ENCODE measurements around the gene HOXC12. TPM values are rescaled to one million over a fixed set of nuclear protein-coding genes. Genes with fewer than 3 reads are reported as not detected.

HOXC12 gene
- total and polyA plus RNA-seq, 7 experiments from 2014 or later = not detected

DNA sequence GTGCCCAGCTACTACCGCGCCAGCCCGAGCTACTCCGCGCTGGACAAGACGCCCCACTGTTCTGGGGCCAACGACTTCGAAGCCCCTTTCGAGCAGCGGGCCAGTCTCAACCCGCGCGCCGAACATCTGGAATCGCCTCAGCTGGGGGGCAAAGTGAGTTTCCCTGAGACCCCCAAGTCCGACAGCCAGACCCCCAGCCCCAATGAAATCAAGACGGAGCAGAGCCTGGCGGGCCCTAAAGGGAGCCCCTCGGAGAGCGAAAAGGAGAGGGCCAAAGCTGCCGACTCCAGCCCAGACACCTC, 30.9 kb downstream of the HOXC12 start:
- H3K36me3 Mint-ChIP-seq = peaks cover 0 to 3% (median 0%) of the 10 kb centered on the region in 5 donors
- H3K4me3 Mint-ChIP-seq = peak overlapping the region in 9 of 10 donors; percentile 40 to 77 (median 64)
- intact Hi-C loops (cut with micrococcal nuclease) = loop anchor here in 1 of 2 donors (5.0 kb wide), 2 partner anchors 33 to 42 kb away; partner anchors contain the start of genes HOXC12 and HOXC6
- ChIA-PET CTCF (interaction anchor here (0.9 kb wide), 1 partner anchor 229 kb away, joined by 3 read pairs; no protein-coding TSS in a partner anchor), POLR2A (interaction anchor here (0.8 to 1.2 kb wide), 2 partner anchors 9 to 25 kb away, joined by 3 to 4 read pairs; no protein-coding TSS in a partner anchor)
- H3K27ac Mint-ChIP-seq = peak overlapping the region in 4 of 9 donors; percentile 43 to 81 (median 62)
- Histone ChIP-seq H3K36me3 (ENCODE audit: control insufficient read depth in 2 of 3, insufficient read depth in 3 of 3, low read length in 3 of 3) (no peaks in the 10 kb centered on the region), H3K27me3 (ENCODE audit: control insufficient read depth in 2 of 2, insufficient read depth in 2 of 2, low read length in 2 of 2) (peaks cover 62 to 85% of the 10 kb centered on the region in 2 donors), H3K27ac (ENCODE audit: low read depth, low read length) (no peak overlapping the region), H3K9me3 (ENCODE audit: control insufficient read depth in 2 of 3, low read length in 3 of 3) (no peaks in the 10 kb centered on the region), H3K4me3 (ENCODE audit: low read length) (no peak overlapping the region), H3K4me1 (ENCODE audit: control insufficient read depth in 2 of 2, insufficient read depth in 2 of 2, low read length in 2 of 2) (peaks cover 20 to 23% of the 10 kb centered on the region in 2 donors)
- peaks cover 32 to 55% (median 44%) of the 10 kb centered on the region in 7 donors for H3K4me1 Mint-ChIP-seq
- DNase-seq = no peak
- peaks cover 91 to 95% (median 92%) of the 10 kb centered on the region in 5 donors for H3K27me3 Mint-ChIP-seq
- H3K9me3 Mint-ChIP-seq = peaks cover 0 to 19% (median 0%) of the 10 kb centered on the region in 11 donors
- ATAC-seq = no peak

DNA sequence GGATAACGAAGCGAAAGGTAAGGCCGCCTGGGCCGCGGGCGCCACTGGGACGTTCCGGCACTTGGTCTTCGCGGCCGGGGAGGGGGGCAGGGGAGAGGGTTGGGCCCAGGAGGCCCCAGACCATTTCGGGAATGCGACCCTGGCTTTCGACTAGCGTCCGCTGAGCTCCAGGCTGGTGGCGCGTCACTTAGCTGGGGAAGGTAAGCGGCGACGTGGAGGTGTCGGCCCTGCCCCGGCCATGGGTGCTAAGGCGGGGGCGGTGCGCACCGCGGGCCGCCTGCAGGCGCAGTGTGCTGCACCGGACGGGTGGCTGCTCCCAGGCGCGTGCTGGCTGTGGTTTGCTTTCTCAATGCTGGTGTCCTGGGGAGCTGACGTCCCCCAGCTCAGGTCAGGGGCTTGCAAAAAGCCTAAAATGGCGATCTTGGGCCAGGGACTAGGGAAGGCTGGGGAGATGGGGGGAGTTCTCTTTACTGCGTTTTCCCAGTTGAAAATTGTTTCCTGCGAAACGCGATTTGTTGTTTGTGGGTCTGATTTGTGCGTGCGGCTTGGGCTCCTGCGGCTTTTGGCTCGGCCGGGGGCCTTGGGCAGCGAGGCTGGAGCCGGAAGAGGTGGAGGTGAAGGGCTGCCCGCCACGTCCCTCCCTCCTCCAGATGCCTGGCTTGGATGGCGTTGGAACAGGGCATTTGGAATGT, 31.4 kb downstream of the HOXC12 start:
- no peak overlapping the region for H3K4me3 ChIP-seq (ENCODE audit: low read length)
- peak overlapping the region in 9 of 10 donors; percentile 12 to 71 (median 56) for H3K4me3 Mint-ChIP-seq
- H3K9me3 ChIP-seq (ENCODE audit: control insufficient read depth in 2 of 3, low read length in 3 of 3) = no peaks in the 10 kb centered on the region
- H3K27ac Mint-ChIP-seq = peak overlapping the region in 1 of 9 donors; percentile 52
- peaks cover 91 to 95% (median 91%) of the 10 kb centered on the region in 5 donors for H3K27me3 Mint-ChIP-seq
- DNase-seq (no peak), ATAC-seq (no peak)
- peaks cover 32 to 55% (median 44%) of the 10 kb centered on the region in 7 donors for H3K4me1 Mint-ChIP-seq
- no peak overlapping the region for H3K27ac ChIP-seq (ENCODE audit: low read depth, low read length)
- H3K27me3 ChIP-seq (ENCODE audit: control insufficient read depth in 2 of 2, insufficient read depth in 2 of 2, low read length in 2 of 2) = peaks cover 63 to 87% of the 10 kb centered on the region in 2 donors
- POLR2A ChIA-PET = interaction anchor here (0.8 to 1.2 kb wide), 3 partner anchors 9 to 25 kb away, joined by 3 to 4 read pairs (median 3); no protein-coding TSS in a partner anchor
- peaks cover 0 to 19% (median 0%) of the 10 kb centered on the region in 11 donors for H3K9me3 Mint-ChIP-seq
- intact Hi-C loops (cut with micrococcal nuclease) = loop anchor here in 1 of 2 donors (5.0 kb wide), 2 partner anchors 34 to 41 kb away; partner anchors contain the start of genes HOXC12 and HOXC6
- CTCF ChIA-PET = interaction anchor here (0.9 to 1.3 kb wide), 2 partner anchors 222 to 228 kb away, joined by 3 read pairs; no protein-coding TSS in a partner anchor
- H3K36me3 ChIP-seq (ENCODE audit: control insufficient read depth in 2 of 3, insufficient read depth in 3 of 3, low read length in 3 of 3) = no peaks in the 10 kb centered on the region
- H3K4me1 ChIP-seq (ENCODE audit: control insufficient read depth in 2 of 2, insufficient read depth in 2 of 2, low read length in 2 of 2) = peaks cover 20 to 23% of the 10 kb centered on the region in 2 donors
- peaks cover 0 to 3% (median 0%) of the 10 kb centered on the region in 5 donors for H3K36me3 Mint-ChIP-seq

- no peak for ATAC-seq
- Mint-ChIP-seq H3K4me3 (peak overlapping the region in 8 of 10 donors; percentile 1 to 71 (median 50)), H3K36me3 (peaks cover 0 to 3% (median 0%) of the 10 kb centered on the region in 5 donors), H3K9me3 (peaks cover 0 to 20% (median 0%) of the 10 kb centered on the region in 11 donors), H3K27ac (peak overlapping the region in 3 of 9 donors; percentile 7 to 47 (median 13)), H3K27me3 (peaks cover 88 to 95% (median 90%) of the 10 kb centered on the region in 5 donors), H3K4me1 (peaks cover 32 to 55% (median 44%) of the 10 kb centered on the region in 7 donors)
- DNase-seq = no peak
- POLR2A ChIA-PET = interaction anchor here (1.0 to 1.5 kb wide), 2 partner anchors 9 to 10 kb away, joined by 3 to 6 read pairs; no protein-coding TSS in a partner anchor
- no peaks in the 10 kb centered on the region for H3K9me3 ChIP-seq (ENCODE audit: control insufficient read depth in 2 of 3, low read length in 3 of 3)
- CTCF ChIA-PET = interaction anchor here (1.3 kb wide), 1 partner anchor 221 kb away, joined by 3 read pairs; no protein-coding TSS in a partner anchor
- no peak overlapping the region for H3K4me3 ChIP-seq (ENCODE audit: low read length)
- no peaks in the 10 kb centered on the region for H3K36me3 ChIP-seq (ENCODE audit: control insufficient read depth in 2 of 3, insufficient read depth in 3 of 3, low read length in 3 of 3)
- peaks cover 70 to 89% of the 10 kb centered on the region in 2 donors for H3K27me3 ChIP-seq (ENCODE audit: control insufficient read depth in 2 of 2, insufficient read depth in 2 of 2, low read length in 2 of 2)
- intact Hi-C loops (cut with micrococcal nuclease) = loop anchor here in 1 of 2 donors (5.0 kb wide), 2 partner anchors 35 to 40 kb away; partner anchors contain the start of genes HOXC12 and HOXC6
- no peak overlapping the region for H3K27ac ChIP-seq (ENCODE audit: low read depth, low read length)
- peaks cover 20 to 23% of the 10 kb centered on the region in 2 donors for H3K4me1 ChIP-seq (ENCODE audit: control insufficient read depth in 2 of 2, insufficient read depth in 2 of 2, low read length in 2 of 2)
Observed at GRCh38 chr12:53986686-53987483, 32.2 kb downstream of the HOXC12 start.

DNA sequence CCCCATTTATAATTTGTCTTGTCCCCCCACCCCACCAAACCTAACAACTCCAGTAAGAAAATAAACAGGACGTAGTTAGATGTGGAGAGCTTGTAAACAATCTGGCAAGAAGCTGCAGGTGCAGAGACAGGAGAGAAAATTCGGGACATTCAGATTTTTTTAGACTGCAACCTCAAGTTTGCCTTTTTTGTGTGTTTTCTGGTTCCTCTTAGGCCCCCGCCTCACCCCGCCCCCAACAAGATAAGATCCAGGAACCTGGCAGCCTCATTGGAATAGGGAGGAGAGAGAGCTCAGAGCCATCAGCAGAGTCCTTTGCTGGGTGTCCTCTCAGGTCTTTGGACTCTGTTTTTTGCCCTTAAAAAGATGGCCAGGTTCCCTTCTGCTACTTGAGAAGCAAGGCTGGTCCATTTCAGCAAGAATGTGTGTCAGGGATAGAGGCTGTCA, 33.1 kb downstream of the HOXC12 start:
- Mint-ChIP-seq H3K36me3 (peaks cover 0 to 3% (median 0%) of the 10 kb centered on the region in 5 donors), H3K4me1 (peaks cover 32 to 55% (median 44%) of the 10 kb centered on the region in 7 donors), H3K27ac (no peak overlapping the region), H3K27me3 (peaks cover 87 to 95% (median 91%) of the 10 kb centered on the region in 5 donors), H3K9me3 (peaks cover 0 to 18% (median 0%) of the 10 kb centered on the region in 11 donors), H3K4me3 (peak overlapping the region in 2 of 10 donors; percentile 16 to 39)
- intact Hi-C loops (cut with micrococcal nuclease) = loop anchor here in 1 of 2 donors (2.0 to 5.0 kb wide), 3 partner anchors 36 to 197 kb away; partner anchors contain the start of genes HOXC12 and HOXC6
- ATAC-seq = no peak
- DNase-seq = no peak
- Histone ChIP-seq H3K36me3 (ENCODE audit: control insufficient read depth in 2 of 3, insufficient read depth in 3 of 3, low read length in 3 of 3) (no peaks in the 10 kb centered on the region), H3K4me3 (ENCODE audit: low read length) (no peak overlapping the region), H3K27ac (ENCODE audit: low read depth, low read length) (no peak overlapping the region), H3K27me3 (ENCODE audit: control insufficient read depth in 2 of 2, insufficient read depth in 2 of 2, low read length in 2 of 2) (peaks cover 67 to 87% of the 10 kb centered on the region in 2 donors), H3K4me1 (ENCODE audit: control insufficient read depth in 2 of 2, insufficient read depth in 2 of 2, low read length in 2 of 2) (peaks cover 20 to 23% of the 10 kb centered on the region in 2 donors), H3K9me3 (ENCODE audit: control insufficient read depth in 2 of 3, low read length in 3 of 3) (no peaks in the 10 kb centered on the region)
- ChIA-PET CTCF (interaction anchor here (1.5 kb wide), 1 partner anchor 227 kb away, joined by 5 read pairs; no protein-coding TSS in a partner anchor), POLR2A (interaction anchor here (0.6 to 1.5 kb wide), 2 partner anchors 11 to 43 kb away, joined by 3 to 6 read pairs; no protein-coding TSS in a partner anchor)

DNA sequence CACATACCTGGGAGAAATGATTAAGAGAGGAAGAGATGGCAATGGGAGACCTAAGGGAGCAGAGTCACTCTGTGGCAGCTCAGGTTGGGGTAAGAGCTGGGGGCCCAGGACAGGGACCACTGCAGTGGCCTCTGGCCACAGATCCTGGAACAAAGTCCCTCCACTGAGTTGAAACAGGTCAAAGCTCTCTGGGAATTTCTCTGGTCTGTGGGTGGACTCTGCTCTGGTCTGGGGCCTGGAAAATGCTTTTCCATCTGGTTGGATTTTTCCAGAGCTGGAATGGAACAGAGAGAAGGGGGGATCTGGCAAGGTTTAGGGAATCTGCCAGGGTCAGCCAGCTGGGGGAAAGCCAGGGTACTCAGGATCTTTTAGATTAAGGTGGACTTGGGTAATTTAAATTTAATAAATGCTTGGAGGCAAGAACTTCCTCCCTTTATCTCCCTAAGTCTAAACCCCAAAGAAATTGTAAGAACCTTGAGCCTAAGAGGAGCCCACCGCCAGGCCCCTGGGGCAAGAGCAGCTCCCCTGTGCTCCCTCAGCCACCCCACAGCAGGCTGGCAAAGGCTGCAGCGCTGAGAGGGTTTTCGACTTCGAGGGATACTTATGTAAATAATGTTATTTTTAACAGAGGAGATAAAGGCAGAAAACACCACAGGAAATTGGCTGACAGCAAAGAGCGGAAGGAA, 34.0 kb downstream of the HOXC12 start:
- peaks cover 0 to 3% (median 0%) of the 10 kb centered on the region in 5 donors for H3K36me3 Mint-ChIP-seq
- Histone ChIP-seq H3K36me3 (ENCODE audit: control insufficient read depth in 2 of 3, insufficient read depth in 3 of 3, low read length in 3 of 3) (no peaks in the 10 kb centered on the region), H3K4me3 (ENCODE audit: low read length) (no peak overlapping the region), H3K27ac (ENCODE audit: low read depth, low read length) (no peak overlapping the region), H3K9me3 (ENCODE audit: control insufficient read depth in 2 of 3, low read length in 3 of 3) (no peaks in the 10 kb centered on the region), H3K27me3 (ENCODE audit: control insufficient read depth in 2 of 2, insufficient read depth in 2 of 2, low read length in 2 of 2) (peaks cover 71 to 87% of the 10 kb centered on the region in 2 donors), H3K4me1 (ENCODE audit: control insufficient read depth in 2 of 2, insufficient read depth in 2 of 2, low read length in 2 of 2) (peaks cover 20 to 23% of the 10 kb centered on the region in 2 donors)
- ChIA-PET POLR2A (interaction anchor here (0.8 kb wide), 1 partner anchor 11 kb away, joined by 3 read pairs; the partner anchor contains the start of gene HOXC9), CTCF (interaction anchor here (1.5 kb wide), 1 partner anchor 226 kb away, joined by 5 read pairs; no protein-coding TSS in a partner anchor)
- DNase-seq = no peak
- H3K9me3 Mint-ChIP-seq = peaks cover 0 to 10% (median 0%) of the 10 kb centered on the region in 11 donors
- peaks cover 86 to 95% (median 91%) of the 10 kb centered on the region in 5 donors for H3K27me3 Mint-ChIP-seq
- H3K4me3 Mint-ChIP-seq = peak overlapping the region in 9 of 10 donors; percentile 22 to 75 (median 59)
- intact Hi-C loops (cut with micrococcal nuclease) = loop anchor here in 1 of 2 donors (2.0 to 5.0 kb wide), 3 partner anchors 36 to 198 kb away; partner anchors contain the start of genes HOXC12 and HOXC6
- H3K4me1 Mint-ChIP-seq = peaks cover 32 to 53% (median 47%) of the 10 kb centered on the region in 7 donors
- H3K27ac Mint-ChIP-seq = peak overlapping the region in 1 of 9 donors; percentile 13
- no peak for ATAC-seq

Data from naive thymus-derived CD4-positive, alpha-beta T cell (primary cell).